B cell (primary cell): ENCODE data around the gene RP9. TPM values are rescaled to one million over a fixed set of nuclear protein-coding genes. Genes with fewer than 3 reads are reported as not detected.

Source experiments
- ATAC-seq: fragments of 200-7000 bp; cut with Tn5 transposase; one replicate; pipeline ENCODE4 v1.10.0; 2021; ENCODE audit warnings: low read depth, mild to moderate bottlenecking, moderate number of reproducible peaks, moderate library complexity
- CTCF ChIA-PET: fragments of 350-600 bp; sonication (Branson Sonifier 250); formaldehyde crosslinking; loops from one replicate; lab custom pipeline; 2021; ENCODE audit warnings: antibody characterized with exemption, inconsistent platforms; lab: Charles Lee
- POLR2A ChIA-PET: fragments of 350-600 bp; sonication (Branson Sonifier 250); formaldehyde crosslinking; loops from one replicate; lab custom pipeline; 2021; ENCODE audit warnings: antibody characterized with exemption; lab: Charles Lee
- DNase-seq: peaks from one replicate; pipeline ENCODE4 v3.0.0; 2013
- H2AFZ ChIP-seq: 2 replicates; pipeline ENCODE4 v1.6.1; 2012; ENCODE audit warnings: mild to moderate bottlenecking, low read depth, low read length; ENCODE audit not compliant: insufficient read depth, poor library complexity, severe bottlenecking
- H3K27ac ChIP-seq, 2 donors: 1 replicate in 1 of 2; 2 replicates in 1 of 2; pipeline ENCODE4 v1.5.1; 2012 to 2013; ENCODE audit warnings: low read length in 2 of 2, mild to moderate bottlenecking in 2 of 2, moderate library complexity in 1 of 2
- H3K27me3 ChIP-seq, 4 experiments: fragments of 200-600 bp in 1 of 4; sonication (generic) in 1 of 4; replicated peaks in 1 of 4; 1 replicate in 2 of 4; 2 replicates in 2 of 4; pipeline versions ENCODE4 v1.6.1 to v1.7.0; 2013 to 2016; ENCODE audit warnings: low read length in 3 of 4, mild to moderate bottlenecking in 2 of 4, mixed read lengths in 1 of 4, moderate library complexity in 1 of 4; ENCODE audit not compliant: insufficient read depth in 4 of 4, control insufficient read depth in 3 of 4; ENCODE audit errors: control extremely low read depth in 1 of 4
- H3K36me3 ChIP-seq, 2 experiments: replicated peaks in 1 of 2; 1 replicate in 1 of 2; 2 replicates in 1 of 2; pipeline versions ENCODE4 v1.6.1 to v1.7.1; 2013; ENCODE audit warnings: low read length in 1 of 2; ENCODE audit not compliant: insufficient read depth in 2 of 2, control insufficient read depth in 1 of 2; ENCODE audit errors: control extremely low read depth in 1 of 2, extremely low read depth in 1 of 2
- H3K4me1 ChIP-seq, 2 donors: fragments of 200-600 bp in 1 of 2; sonication (generic) in 1 of 2; 1 replicate in 1 of 2; 2 replicates in 1 of 2; pipeline versions ENCODE4 v1.5.1 to v1.6.1; 2013 to 2017; ENCODE audit warnings: low read length in 2 of 2; ENCODE audit not compliant: control insufficient read depth in 2 of 2, insufficient read depth in 2 of 2
- H3K4me2 ChIP-seq: replicated peaks from 2 replicates; pipeline ENCODE3; 2012; ENCODE audit warnings: mild to moderate bottlenecking, low read depth, low read length; ENCODE audit not compliant: poor library complexity, severe bottlenecking
- H3K4me3 ChIP-seq, 5 experiments: fragments of 200-600 bp in 1 of 5; sonication (generic) in 1 of 5; 1 replicate in 3 of 5; 2 replicates in 2 of 5; pipeline versions ENCODE4 v1.5.1 to v1.7.0; 2011 to 2016; ENCODE audit warnings: low read length in 4 of 5, mild to moderate bottlenecking in 4 of 5, low read depth in 2 of 5, control low read depth in 1 of 5, moderate library complexity in 1 of 5; ENCODE audit not compliant: insufficient read depth in 1 of 5; ENCODE audit errors: control extremely low read depth in 1 of 5, extremely low read depth in 1 of 5
- H3K79me2 ChIP-seq: fragments of 200-600 bp; sonication (generic); one replicate; pipeline ENCODE4 v1.6.0; 2016; ENCODE audit warnings: low read length; ENCODE audit not compliant: control insufficient read depth, insufficient read depth
- H3K9ac ChIP-seq: fragments of 200-600 bp; sonication (generic); 2 replicates; pipeline ENCODE4 v1.6.1; 2017; ENCODE audit warnings: mild to moderate bottlenecking, low read length, moderate library complexity
- H3K9me3 ChIP-seq, 3 donors: one replicate each; pipeline versions ENCODE4 v1.6.1 to v1.7.1; 2013; ENCODE audit warnings: low read length in 2 of 3; ENCODE audit not compliant: control insufficient read depth in 2 of 3, insufficient read depth in 1 of 3; ENCODE audit errors: control extremely low read depth in 1 of 3
- H4K20me1 ChIP-seq: 2 replicates; pipeline ENCODE4 v1.6.0; 2012; ENCODE audit warnings: mild to moderate bottlenecking, low read length; ENCODE audit not compliant: insufficient read depth, control insufficient read depth, poor library complexity, severe bottlenecking
- H3K27ac Mint-ChIP-seq: one replicate; pipeline ENCODE4 v1.8.0; 2021; ENCODE audit warnings: mixed read lengths
- H3K27me3 Mint-ChIP-seq: one replicate; pipeline ENCODE4 v1.8.0; 2021; ENCODE audit warnings: mixed read lengths
- H3K4me1 Mint-ChIP-seq: one replicate; pipeline ENCODE4 v1.8.0; 2021; ENCODE audit warnings: mixed read lengths
- H3K4me3 Mint-ChIP-seq: one replicate; pipeline ENCODE4 v1.8.0; 2021; ENCODE audit warnings: mixed read lengths
- H3K9me3 Mint-ChIP-seq: one replicate; pipeline ENCODE4 v1.8.0; 2022; ENCODE audit warnings: mixed read lengths; ENCODE audit not compliant: insufficient read depth
- CTCF ChIP-seq: fragments of 200-600 bp; IDR thresholded peaks from one replicate; pipeline ENCODE4 v1.8.0; 2022; ENCODE audit warnings: antibody characterized with exemption, mild to moderate bottlenecking
- EZH2 ChIP-seq: IDR thresholded peaks from 2 replicates; pipeline ENCODE4 v1.6.1; 2012; ENCODE audit warnings: borderline replicate concordance, low read depth, mild to moderate bottlenecking, moderate library complexity, low read length; ENCODE audit not compliant: insufficient read depth, poor library complexity, severe bottlenecking
- WGBS: methylation state at CpG from one replicate; pipeline ENCODE4 v1.1.5; 2013; ENCODE audit warnings: missing lambda C conversion rate; ENCODE audit not compliant: insufficient coverage; 5-methylcytosine and 5-hydroxymethylcytosine counted together
- intact Hi-C: fragments of 100-400 bp; cut with micrococcal nuclease; formaldehyde crosslinking; loops from one replicate; pipeline ENCODE4 v1.10.0; 2022
- polyA plus RNA-seq: library from polyadenylated mRNA; depleted of rRNA; stranded (reverse); fragments of >200 nt; gene quantifications from 2 replicates; pipeline ENCODE4 v1.2.3, GENCODE V29; 2012
- total RNA-seq, 2 donors: library from RNA; stranded (reverse); fragments of 120-200 nt in 1 of 2; gene quantifications; 1 replicate in 1 of 2; 2 replicates in 1 of 2; pipeline versions ENCODE4 v1.2.3 to v1.2.4, GENCODE V29; 2013 to 2022

Gene RP9
- total and polyA plus RNA-seq, 2 donors (not counting 1 experiment from before 2014, with no cell fraction given), result 23.0 to 69.4 TPM

GRCh38 chr7:33107136-33108066, 1.8 kb downstream of the RP9 start:
- H3K4me1 Mint-ChIP-seq, result peaks cover 62% of the 10 kb centered on the region
- Histone ChIP-seq H4K20me1 (peaks cover 11% of the 10 kb centered on the region), H3K36me3 (peaks cover 0 to 13% of the 10 kb centered on the region in 2 experiments), H3K79me2 (peaks cover 72% of the 10 kb centered on the region), H3K4me2 (peak overlapping the region; percentile 85), H3K27me3 (peaks cover 0 to 4% (median 0%) of the 10 kb centered on the region in 4 experiments), H2AFZ (peak overlapping the region; percentile 78), H3K4me1 (peaks cover 44 to 48% of the 10 kb centered on the region in 2 donors), H3K4me3 (peak overlapping the region; percentile 63 to 94 (median 74)), H3K27ac (peak overlapping the region; percentile 48 to 91), H3K9ac (peak overlapping the region; percentile 89), H3K9me3 (no peaks in the 10 kb centered on the region)
- no peaks in the 10 kb centered on the region for H3K9me3 Mint-ChIP-seq
- DNase-seq (peak; percentile 69), ATAC-seq (peak; percentile 32)
- TF ChIP-seq EZH2 (no peak), CTCF (peak; percentile 65)
- peak overlapping the region; percentile 79 for H3K27ac Mint-ChIP-seq
- peaks cover 9% of the 10 kb centered on the region for H3K27me3 Mint-ChIP-seq
- 32% methylated on average over 5 of the region's 7 CpGs for WGBS
- CTCF ChIA-PET, result interaction anchor here (0.6 to 5.0 kb wide), 30 partner anchors 9 to 617 kb away, joined by 3 to 66 read pairs (median 5); partner anchors contain the start of genes LSM5 and NT5C3A
- intact Hi-C loops, result loop anchor here (1.0 to 2.0 kb wide), 4 partner anchors 67 to 617 kb away; partner anchors contain the start of gene LSM5
- POLR2A ChIA-PET, result interaction anchor here (1.3 to 1.9 kb wide), 2 partner anchors 23 to 44 kb away, joined by 4 read pairs; partner anchors contain the start of gene NT5C3A
- peak overlapping the region; percentile 95 for H3K4me3 Mint-ChIP-seq
